ENCODE data around the gene RAD18. TPM values are rescaled to one million over a fixed set of nuclear protein-coding genes. Genes with fewer than 3 reads are reported as not detected.

Gene RAD18
- total and polyA plus RNA-seq, 7 donors: 0.51 to 2.5 (median 2.2) TPM

DNA sequence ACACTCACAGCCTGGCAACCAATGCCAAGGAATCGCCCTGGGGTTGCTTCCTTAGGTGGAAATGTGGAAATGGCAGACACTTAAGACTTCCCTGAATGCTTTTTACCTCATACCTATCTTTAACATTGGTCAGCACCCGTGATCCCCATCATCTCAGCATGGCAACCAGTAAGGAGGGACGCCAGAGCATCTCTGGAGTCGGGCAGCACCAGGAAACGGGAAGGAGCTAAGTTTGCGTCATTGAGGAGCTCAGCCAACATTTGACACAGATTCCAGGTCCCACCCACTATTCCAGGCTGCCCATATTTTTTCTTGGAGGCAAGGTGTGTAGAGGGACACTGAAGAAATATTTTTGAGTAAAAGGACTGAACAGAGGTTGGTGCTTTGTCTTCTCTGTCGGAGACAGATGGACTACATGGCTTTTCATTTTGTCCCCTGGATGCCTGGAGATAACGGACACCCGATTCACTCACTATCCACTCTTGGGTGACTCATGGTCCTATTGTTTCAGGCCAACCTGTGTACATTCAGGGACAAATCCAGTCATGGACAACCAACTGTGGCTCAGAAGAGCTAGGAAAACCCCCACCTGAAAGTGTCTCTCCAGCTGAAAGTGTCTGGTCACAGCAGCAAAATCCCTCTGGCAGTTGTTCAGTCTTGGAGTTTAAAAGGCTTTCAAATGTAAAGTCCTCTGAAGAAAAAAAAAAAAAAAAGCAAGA is 123.5 kb downstream of the RAD18 start:
- Histone ChIP-seq H3K4me3 (no peak overlapping the region), H3K4me1 (no peaks in the 10 kb centered on the region), H3K9me3 (no peaks in the 10 kb centered on the region), H3K27me3 (ENCODE audit: insufficient read depth in 3 of 3, low read length in 2 of 3) (no peaks in the 10 kb centered on the region), H3K27ac (no peak overlapping the region), H3K36me3 (ENCODE audit: insufficient read depth in 1 of 2, low read depth in 1 of 2) (no peaks in the 10 kb centered on the region)
- ATAC-seq: no peak
- TF ChIP-seq, protein P1, sequence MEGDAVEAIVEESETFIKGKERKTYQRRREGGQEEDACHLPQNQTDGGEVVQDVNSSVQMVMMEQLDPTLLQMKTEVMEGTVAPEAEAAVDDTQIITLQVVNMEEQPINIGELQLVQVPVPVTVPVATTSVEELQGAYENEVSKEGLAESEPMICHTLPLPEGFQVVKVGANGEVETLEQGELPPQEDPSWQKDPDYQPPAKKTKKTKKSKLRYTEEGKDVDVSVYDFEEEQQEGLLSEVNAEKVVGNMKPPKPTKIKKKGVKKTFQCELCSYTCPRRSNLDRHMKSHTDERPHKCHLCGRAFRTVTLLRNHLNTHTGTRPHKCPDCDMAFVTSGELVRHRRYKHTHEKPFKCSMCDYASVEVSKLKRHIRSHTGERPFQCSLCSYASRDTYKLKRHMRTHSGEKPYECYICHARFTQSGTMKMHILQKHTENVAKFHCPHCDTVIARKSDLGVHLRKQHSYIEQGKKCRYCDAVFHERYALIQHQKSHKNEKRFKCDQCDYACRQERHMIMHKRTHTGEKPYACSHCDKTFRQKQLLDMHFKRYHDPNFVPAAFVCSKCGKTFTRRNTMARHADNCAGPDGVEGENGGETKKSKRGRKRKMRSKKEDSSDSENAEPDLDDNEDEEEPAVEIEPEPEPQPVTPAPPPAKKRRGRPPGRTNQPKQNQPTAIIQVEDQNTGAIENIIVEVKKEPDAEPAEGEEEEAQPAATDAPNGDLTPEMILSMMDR (IDR thresholded peaks at IDR 0.05): no peak
- DNase-seq: no peak
- 72 to 80% (median 80%) methylated on average over 9 of the region's 9 CpGs for WGBS, 3 donors
- intact Hi-C loops (cut with DNase I): no loop called here

GRCh38 chr3:8838765-8839423 is 124.4 kb downstream of the RAD18 start:
- Histone ChIP-seq H3K27ac (no peak overlapping the region), H3K4me3 (no peak overlapping the region), H3K27me3 (ENCODE audit: insufficient read depth in 3 of 3, low read length in 2 of 3) (no peaks in the 10 kb centered on the region), H3K4me1 (no peaks in the 10 kb centered on the region), H3K36me3 (ENCODE audit: insufficient read depth in 1 of 2, low read depth in 1 of 2) (no peaks in the 10 kb centered on the region), H3K9me3 (no peaks in the 10 kb centered on the region)
- intact Hi-C loops (cut with DNase I): no loop called here
- WGBS, 3 donors: 68 to 80% (median 78%) methylated on average over 3 of the region's 3 CpGs
- TF ChIP-seq, protein P1 (IDR thresholded peaks at IDR 0.05): no peak
- ATAC-seq (no peak), DNase-seq (no peak)

GRCh38 chr3:8838234-8838633 is 125.0 kb downstream of the RAD18 start:
- Histone ChIP-seq H3K9me3 (no peaks in the 10 kb centered on the region), H3K4me3 (no peak overlapping the region), H3K27me3 (ENCODE audit: insufficient read depth in 3 of 3, low read length in 2 of 3) (no peaks in the 10 kb centered on the region), H3K4me1 (no peaks in the 10 kb centered on the region), H3K36me3 (ENCODE audit: insufficient read depth in 1 of 2, low read depth in 1 of 2) (no peaks in the 10 kb centered on the region), H3K27ac (no peak overlapping the region)
- intact Hi-C loops (cut with DNase I): no loop called here
- TF ChIP-seq, protein P1 (IDR thresholded peaks at IDR 0.05): no peak
- 58 to 77% (median 73%) methylated on average over 4 of the region's 4 CpGs for WGBS, 3 donors
- ATAC-seq (no peak), DNase-seq (no peak)

- H3K36me3 ChIP-seq (ENCODE audit: insufficient read depth in 1 of 2, low read depth in 1 of 2): no peaks in the 10 kb centered on the region
- TF ChIP-seq, protein P1 (IDR thresholded peaks at IDR 0.05): no peak
- ATAC-seq: no peak
- H3K4me3 ChIP-seq: no peak overlapping the region
- H3K27ac ChIP-seq: no peak overlapping the region
- no peaks in the 10 kb centered on the region for H3K9me3 ChIP-seq
- DNase-seq: no peak
- H3K4me1 ChIP-seq: no peaks in the 10 kb centered on the region
- 67 to 76% (median 68%) methylated on average over 3 of the region's 3 CpGs for WGBS, 3 donors
- intact Hi-C loops (cut with DNase I): no loop called here
- no peaks in the 10 kb centered on the region for H3K27me3 ChIP-seq (ENCODE audit: insufficient read depth in 3 of 3, low read length in 2 of 3)
Measured at GRCh38 chr3:8837162-8837561, 126.1 kb downstream of the RAD18 start.

Measured in psoas muscle (tissue), 8 donors.